SKM-1 treated with dmso at 0.1 percent for 144 hours (cell line): ENCODE results near the gene DGKG.

Source experiments
- DNase-seq: peaks from one replicate; lab custom pipeline; 2025; ENCODE audit not compliant: unreplicated experiment; lab: John Stamatoyannopoulos, UW

The DGKG gene

DNA sequence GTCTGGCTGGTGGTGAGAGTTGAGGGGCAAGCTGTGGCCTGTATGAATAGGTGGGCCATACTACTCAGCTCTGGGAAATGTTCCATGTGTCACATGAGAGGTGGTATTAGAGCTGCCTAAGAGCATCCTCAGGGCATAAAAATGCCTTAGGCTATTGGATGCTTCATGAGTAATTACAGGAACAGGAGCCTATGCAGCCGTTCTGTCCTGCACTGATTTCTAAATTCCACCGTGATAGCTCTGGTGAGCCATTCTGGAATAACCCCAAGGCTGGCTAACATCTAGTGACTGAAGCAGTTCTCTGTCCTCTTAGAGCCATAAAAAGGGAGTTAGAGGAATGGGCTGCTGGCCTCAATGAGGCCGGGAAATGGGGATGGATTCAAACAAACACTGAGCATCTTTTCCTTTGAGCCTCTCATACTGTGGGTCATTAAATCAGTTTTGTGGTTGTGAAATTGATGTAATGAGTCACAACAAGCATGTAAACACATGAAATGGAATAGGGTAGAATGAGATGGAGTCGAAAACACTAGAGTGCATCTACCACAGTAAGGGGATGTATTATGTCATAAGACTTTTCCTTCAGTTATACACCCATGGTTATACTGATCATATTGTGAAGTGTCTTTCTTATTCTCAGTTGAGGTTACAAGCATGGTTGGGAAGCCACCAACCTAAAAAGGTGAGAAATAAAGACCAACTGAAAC lies 41.0 kb downstream of the DGKG start:
- DNase-seq, result no peak

DNA sequence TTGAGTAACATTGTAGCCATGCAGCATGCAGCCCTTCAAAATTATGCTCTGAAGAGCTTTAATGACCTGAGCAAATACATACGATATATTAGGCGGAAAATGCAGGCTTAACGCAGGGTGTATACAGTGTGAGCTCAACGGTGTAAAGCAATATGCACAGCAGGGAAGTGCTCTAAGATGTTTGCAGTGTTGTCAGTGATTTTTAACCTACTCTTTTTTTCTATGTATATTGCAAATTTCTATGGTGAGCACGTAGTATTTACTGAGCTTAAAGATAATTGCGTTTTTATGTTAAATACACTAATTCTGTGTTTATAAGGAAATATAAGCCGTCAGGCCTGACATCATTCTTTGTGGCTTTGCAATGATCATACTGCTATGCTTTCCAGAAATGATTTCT lies 42.1 kb downstream of the DGKG start:
- DNase-seq, result no peak

DNA sequence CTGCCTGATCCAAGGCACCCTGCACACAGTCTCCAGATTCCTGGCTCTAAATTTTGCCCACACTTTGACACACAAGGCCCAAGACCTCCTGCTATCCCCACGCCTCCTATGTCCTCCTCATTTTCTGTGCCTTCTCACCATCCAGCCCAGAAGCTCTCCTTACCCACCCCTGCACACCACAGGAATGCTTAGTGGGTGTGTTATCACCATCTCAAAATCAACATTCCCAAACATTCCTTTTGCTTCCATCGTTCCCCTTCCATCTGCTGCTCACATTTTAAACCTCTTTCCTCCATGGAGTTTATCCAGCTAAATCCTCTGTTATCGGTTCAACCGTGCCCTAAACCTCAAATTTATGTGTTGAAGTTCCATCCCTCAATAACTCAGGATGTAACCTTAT lies 43.9 kb downstream of the DGKG start:
- DNase-seq, result no peak

DNA sequence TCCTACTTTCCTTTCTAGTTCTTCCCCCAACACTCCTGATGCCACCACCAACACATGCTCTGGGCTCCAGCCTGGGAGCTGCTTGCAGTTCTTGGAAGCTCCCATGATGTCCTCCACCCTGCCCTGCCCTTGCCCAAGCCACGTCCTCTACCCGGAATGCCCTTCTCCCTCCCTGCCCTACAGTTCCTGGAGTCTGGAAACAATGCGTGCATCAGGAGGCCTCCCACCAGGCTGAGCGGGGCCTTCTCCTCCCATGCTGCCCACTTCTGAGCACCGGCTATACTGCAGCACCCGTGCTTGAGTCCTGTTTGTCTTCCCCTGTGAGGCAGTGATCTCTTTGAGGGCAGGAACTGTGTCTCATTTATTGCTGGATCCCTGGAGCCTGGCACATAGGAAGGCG lies 44.6 kb downstream of the DGKG start:
- no peak for DNase-seq

DNA sequence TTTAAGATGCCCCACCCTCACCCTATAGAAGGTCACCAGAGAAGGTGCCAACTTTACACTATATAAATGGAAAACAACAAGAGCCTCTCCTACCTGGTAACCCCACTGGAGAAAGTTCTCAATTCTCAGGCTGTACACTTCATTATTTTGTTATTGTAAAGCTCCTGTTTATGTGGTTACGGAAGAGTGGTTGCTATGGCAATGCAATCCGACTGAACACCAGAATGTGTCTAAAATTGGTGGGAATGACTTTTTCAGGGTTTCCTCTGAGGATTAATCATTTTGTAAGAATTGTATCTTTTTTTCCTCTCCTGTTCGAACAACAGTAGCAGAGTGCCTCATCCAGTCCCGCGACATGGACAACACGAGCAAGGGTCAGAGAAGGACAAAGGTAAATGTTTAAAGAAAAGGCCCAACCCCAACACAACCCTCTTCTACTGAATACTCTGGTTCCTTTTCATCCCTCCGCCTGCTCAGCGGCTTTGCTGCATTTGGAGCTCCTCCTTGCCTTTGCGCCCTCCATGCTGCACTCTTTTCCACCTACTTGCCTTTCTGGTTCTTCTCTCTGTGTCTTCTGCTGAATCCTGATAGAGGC lies 45.3 kb downstream of the DGKG start:
- no peak for DNase-seq

DNA sequence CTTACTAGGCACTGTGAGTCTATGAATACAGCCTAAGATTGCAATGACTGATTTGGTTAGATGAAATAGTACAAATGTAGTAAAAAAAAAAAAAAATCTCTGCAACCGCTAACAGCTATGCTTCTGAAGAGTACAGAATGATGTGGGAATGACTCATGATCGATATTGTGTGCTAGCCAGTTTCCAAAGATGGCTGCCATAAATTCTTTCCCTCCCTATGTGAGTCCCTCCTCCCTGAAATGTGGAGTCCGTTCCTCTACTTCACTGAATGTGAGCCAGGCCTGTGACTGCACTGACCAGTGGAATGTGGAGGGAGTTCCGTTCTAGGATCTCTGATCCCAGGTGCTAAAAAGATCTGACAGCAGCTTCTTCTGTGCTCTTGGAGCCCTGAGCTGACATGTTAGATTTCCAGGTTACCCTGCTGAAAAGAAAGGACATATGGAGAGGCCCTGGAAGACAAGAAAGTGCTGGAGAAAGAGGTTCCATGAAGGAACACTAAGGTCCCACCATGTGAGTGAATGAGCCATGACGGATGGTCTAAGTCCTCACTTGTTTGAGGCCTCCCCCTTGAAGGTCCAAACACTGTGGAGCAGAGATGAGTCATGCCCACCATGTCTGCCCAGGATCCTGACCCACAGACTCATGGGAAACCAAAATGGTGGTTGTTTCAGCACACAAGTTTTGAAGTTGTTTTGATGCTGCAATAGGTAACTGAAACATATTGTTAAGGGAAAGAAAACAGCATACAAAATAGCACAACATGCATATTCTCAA lies 46.3 kb downstream of the DGKG start:
- no peak for DNase-seq

DNA sequence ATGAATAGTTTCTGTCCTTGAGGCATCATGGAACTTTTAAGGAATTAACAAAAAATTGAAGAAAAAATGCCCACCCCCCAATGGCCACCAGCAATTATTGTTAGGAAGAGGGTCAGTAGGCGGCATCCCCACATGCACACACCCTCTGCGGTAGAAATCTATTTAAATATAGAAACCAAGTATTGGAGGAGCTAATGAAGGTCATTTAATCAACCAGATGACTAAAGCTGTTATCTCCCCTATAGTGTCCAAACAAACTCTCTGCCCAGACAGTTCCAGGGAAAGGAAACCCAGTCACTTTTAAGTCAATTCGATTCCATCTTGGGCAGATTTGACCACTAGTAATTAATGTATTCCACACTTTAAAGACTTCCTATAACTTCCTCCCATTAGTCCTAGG lies 47.1 kb downstream of the DGKG start:
- DNase-seq, result no peak

DNA sequence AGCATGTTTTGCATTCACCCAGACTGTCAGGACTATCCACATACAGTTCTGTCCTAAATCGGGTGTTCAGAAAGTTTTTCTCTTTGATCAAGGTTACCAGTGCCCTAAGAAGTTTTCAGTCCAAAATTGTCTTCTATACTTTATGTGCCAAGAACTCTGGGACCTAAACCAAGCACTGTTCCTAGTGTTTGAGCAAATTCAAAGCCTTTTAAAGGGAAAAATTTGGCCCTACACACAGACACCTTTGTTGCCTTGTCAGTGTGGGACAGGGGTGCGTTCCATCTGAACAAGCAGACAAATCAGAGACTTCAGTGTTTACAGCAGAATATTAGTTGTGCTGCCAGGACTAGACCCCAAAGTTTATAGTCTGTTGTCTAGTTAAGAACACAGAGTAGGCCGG lies 50.6 kb downstream of the DGKG start:
- no peak for DNase-seq

DNA sequence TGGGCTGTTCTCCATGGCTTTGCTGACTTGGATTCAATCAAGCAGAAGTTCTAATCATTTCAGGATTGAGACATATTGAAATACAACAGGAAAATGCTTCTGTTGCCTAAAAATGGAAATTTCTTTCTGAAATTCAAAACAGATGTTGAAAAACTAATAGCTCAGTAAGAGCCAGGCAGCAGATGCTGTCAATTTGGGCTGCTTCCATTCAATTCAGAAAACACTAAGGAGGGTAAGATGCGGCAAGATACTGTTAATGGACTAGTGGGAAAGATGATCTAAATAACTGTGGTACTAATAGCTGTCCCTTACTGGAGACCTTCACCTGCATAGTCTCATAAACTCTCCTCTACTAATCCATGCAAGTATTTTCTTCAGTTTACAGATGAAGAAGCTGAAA lies 53.5 kb downstream of the DGKG start:
- DNase-seq, result no peak

DNA sequence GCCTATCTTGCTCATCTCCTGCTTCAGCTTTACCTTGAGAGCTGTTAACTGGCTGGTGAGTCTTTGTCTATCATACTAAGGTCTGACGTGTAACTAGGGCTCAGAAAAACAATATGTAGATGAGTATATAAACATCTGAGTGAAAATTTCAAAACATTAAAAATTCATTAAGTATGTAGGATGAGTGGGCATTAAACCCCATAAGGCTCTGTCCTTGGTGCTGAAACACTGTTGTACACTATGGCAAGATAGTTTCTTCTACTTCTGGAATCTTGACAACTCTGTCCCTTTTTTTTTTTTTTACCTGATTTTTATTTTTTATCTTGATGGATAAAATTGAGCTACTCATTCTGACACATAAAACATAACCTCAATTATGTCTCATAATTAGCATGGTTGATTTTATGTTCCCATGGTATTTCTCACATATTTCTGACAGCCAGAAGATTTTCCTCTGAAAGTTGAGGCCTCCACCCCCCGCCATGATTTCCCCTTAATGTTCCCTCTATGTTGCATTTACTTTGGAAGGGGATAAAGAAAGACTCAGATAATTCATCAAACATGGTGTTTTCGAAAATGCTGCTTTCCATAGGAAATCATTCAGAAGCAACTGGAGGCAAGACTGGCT lies 54.3 kb downstream of the DGKG start:
- no peak for DNase-seq

DNA sequence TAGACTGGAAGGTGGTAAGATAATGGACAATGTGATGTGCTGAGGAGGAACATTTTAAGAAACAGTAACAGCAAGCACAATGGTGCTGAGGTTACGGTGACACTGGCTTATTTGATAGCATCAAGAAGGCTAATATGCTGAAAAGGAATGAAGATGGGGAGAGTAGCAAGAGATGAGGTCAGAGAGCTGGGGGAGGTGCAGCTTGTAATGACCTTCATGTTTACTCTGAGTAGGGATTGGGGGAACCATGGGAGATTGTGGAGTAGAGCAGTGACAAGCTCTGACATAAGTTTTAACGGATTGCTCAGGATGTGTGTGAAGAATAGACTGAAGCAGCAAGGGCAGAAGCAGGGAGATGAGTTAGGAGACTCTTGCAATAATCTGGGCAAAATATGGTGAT lies 56.7 kb downstream of the DGKG start:
- no peak for DNase-seq

DNA sequence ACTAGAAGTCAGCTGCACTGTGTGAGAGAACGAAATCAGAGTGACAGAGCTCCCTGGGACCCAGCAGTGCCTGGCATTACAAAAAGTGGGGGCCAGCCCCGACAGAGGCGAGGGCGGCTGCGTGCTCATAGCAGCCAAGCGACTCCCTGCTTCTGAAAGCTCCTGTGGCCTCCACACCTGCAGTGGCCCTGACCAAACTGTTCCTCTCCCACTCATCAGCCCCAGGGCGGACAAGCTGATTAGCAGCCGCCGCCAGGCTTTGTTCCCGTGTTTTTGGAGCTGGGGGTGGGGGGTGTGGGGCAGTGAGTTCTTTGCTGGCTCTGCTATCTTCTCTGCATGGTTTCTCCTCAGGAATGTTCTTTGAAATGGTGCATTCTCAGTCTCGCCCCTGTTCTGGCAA lies 58.1 kb downstream of the DGKG start:
- DNase-seq, result no peak

DNA sequence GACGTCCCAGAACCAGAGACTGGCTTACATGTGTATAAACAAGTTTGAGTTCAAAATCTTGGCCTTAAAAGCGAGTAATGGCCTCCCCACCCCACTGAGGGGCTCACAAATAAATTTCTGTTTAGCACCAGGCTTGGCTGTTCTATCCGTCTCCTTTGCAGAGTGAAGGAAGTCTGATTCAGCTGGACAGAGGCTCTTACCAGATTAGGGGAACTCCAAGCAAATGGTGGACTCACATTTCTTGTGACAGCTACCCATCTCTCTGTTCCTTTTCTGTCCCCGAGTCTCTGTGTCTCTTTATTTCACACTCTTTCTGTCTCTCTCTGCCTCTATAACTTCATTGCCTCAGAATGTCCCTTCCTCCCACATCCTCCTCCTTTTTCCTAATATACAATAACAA lies 62.7 kb downstream of the DGKG start:
- DNase-seq, result no peak

DNA sequence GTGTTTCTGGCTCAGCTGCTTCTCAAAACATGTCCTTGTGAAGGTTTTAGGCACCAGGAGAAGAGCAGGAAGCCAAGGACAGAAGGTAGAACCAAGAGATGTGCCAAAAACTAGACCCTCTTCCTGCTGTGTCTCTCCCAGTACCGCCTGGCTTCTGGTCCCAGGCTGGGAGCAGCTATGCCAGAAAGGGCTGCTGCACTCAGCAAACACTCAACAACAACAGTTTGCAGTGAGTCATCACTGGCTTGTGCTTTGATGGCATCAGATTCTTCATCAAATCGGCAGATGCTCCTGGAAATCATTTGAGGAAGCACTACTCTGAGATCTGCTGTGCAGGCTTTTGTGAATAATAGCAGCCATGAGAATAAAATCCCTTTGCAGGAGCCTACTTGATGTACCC lies 63.2 kb downstream of the DGKG start:
- no peak for DNase-seq

DNA sequence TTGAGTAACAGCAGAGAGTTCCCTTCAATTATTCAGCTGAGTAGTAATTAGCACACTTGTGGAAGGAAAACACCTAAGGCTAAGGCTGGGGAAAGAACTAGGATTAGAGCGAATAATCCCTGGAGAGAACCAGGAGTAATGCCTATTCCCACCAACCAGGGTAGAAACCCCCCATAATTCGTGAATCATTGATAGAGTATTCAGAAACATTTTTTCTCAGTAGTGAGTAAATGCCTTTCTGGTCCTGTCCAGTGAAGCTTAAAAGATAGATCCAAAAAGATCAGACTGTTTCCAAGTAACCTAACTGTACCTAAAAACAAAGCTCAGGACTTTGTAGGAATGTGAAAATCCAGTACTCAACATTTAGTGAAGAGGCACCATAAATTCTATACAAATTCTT lies 71.2 kb downstream of the DGKG start:
- no peak for DNase-seq

DNA sequence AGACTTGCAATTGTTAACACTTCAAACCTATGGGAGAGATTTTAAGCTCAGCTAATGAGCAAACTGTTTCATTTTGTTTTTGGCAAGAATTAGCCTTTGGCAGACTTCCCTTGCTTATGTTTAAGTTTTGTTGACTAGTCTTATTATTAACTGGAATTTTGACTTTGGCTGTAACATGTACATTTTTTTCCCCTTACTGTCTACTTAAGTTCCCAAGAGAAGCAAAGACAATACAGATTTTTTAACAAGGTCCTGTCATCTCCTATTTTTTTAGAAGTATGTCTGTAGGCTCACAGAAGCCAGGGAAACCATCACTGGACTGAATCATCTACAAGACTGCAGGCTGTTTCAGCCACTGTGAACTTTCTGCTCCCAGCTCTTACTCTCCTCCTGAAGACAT lies 74.3 kb downstream of the DGKG start:
- no peak for DNase-seq

DNA sequence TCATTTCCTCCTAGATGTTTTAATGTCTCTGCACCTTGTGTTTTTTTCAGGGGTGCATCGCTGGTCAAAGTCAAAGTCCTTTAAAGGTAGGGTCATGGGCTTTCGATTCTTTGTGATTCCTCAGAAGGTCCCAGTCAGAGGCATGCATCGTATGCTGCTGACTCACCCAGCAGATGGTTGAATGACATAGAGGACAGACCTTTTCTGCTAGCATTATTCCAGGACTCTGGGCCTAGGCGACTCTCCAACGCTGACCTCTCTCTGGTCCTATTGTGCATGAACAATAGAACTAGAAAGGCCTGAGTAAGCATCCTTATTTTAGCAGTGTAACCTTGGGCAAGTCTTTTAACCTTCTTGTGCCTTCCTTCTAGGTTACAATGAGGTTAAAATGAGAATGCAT lies 75.9 kb downstream of the DGKG start:
- no peak for DNase-seq

DNA sequence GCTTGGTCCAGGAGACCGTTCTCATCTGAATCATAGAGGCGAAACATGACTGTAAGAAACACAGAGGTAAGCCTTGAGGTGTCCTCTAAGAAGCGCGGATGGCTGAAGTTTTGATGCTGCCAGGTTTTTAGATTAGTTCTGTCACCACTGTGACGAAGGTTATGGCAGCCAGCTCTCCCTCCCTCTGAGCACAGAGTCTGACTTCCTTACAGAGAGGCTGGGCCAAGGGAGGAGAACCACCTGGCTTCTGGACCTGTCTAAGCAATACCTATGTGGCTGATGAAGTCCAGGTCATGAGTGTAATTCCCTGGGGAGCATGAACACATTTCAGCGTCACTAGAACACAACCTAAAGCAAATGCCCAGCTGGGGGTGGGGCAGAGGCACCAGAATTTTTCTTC lies 77.4 kb downstream of the DGKG start:
- DNase-seq, result no peak

DNA sequence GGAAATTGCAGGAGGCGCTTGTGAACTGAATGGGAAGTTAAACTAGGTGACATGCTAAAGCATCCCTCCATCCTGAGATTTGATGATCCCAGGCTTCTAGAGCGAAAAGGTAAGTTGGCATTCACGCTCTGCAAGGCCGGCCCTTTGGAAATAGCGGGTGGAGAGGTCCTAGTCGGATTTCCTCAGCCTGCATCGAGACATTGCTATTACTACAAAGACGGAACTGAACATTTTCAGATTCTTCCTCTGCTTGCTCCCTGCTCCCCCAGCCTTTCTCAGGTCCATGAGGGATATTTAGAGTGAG lies 77.7 kb downstream of the DGKG start:
- DNase-seq, result no peak

DNA sequence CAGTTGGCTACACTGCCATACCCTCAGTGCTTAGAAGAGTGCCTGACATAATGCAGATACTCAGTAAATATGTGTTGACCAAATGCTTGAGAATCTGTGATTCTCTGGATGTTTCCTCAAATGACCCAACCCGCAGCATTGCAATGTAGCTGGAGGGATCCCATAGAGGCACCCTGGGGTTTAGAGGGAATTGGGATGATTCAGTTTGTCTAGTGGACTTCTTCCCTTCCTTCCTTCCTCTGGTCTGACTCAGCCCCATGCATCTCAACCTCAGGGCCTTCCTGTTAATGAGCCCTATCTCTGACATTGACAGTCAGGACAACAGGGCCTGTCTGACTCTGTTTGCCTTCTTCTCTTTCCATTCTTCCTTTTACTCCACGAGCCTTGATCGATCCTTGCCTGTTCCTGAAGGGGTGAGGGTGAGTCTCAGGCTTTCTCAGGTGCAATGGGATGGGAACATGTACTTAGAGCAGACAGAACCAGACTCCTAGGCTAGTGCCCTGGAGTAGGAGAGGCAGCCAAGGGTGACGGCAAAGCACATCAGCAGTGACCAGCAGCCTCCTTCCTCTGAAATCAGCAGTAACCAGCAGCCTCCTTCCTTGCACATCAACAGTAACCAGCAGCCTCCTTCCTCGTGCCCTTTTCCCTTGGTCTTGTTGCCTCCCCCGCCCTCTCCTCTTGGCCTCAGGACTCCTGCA lies 78.2 kb downstream of the DGKG start:
- DNase-seq, result no peak

DNA sequence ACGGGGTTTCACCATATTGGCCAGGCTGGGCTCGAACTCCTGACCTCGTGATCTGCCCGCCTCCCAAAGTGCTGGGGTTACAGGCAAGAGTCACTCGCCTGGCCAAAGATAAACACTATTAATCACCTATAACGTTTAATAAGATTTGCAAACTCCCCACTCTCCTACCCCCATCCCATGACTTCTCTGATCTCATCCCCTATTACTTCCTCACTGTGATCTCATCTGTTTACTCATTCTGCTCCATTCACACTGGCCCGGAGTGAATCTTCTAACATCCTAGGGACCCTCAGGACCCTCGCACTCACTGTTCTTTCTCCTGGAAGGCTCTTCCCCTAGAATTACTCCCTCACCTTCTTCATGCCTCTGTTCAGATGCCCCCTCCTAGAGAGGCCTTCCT lies 78.9 kb downstream of the DGKG start:
- no peak for DNase-seq

DNA sequence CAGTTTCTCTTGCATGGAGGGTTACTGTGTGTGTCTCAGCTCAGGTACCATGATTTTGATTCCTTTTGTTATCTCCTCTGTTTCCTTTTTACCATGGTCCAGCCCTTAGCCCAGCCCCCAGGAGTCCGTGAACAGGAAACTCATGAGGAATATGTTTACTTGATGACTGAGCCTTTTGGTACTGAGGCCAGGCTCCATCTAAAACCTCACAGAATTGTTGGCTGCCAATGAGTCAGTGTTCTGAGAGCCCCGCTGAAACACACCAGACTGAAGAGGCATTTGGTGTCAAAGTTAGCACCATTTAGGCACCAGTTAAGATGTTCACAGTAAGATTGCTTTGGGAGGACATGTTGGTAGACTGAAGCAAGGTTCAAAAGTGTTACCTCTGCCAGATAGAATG lies 80.9 kb downstream of the DGKG start:
- no peak for DNase-seq
